MCF 10A (cell line): ENCODE measurements around the gene VSTM1. TPM values are rescaled to one million over a fixed set of nuclear protein-coding genes. Genes with fewer than 3 reads are reported as not detected.

ENCODE experiments used
- Bru-seq: library from RNA; stranded (reverse); fragments of 400-500 nt; gene quantifications from one replicate; lab custom pipeline; 2021; lab: Mats Ljungman, UMichigan
- BruChase-seq, 2 experiments: library from RNA; stranded (reverse); fragments of 400-500 nt; gene quantifications; one replicate each; lab custom pipeline; 2021; lab: Mats Ljungman, UMichigan
- BruUV-seq: library from RNA; stranded (reverse); fragments of 400-500 nt; replicated peaks from 2 replicates; lab custom pipeline; 2021; lab: Mats Ljungman, UMichigan
- CTCF ChIA-PET: fragments of 300-600 bp; sonication (Branson Sonifier 250); formaldehyde crosslinking; extraction: SDS; loops from one replicate; lab custom pipeline; 2021; ENCODE audit warnings: antibody characterized with exemption, inconsistent platforms; lab: Yijun Ruan, JAX
- POLR2A ChIA-PET: fragments of 300-600, 350-650 bp; sonication (Branson Sonifier 250); formaldehyde crosslinking; extraction: SDS; loops from one replicate; lab custom pipeline; 2020; ENCODE audit warnings: antibody characterized with exemption, inconsistent platforms; lab: Yijun Ruan, JAX
- DNase-seq: peaks from one replicate; pipeline ENCODE4 v3.0.0-alpha.2; 2018; ENCODE audit not compliant: unreplicated experiment
- H3K27ac Mint-ChIP-seq: one replicate; pipeline ENCODE4 v1.8.0; 2022; ENCODE audit warnings: mild to moderate bottlenecking, low read depth, mixed read lengths; ENCODE audit not compliant: unreplicated experiment
- H3K27me3 Mint-ChIP-seq: one replicate; pipeline ENCODE4 v1.8.0; 2022; ENCODE audit warnings: mixed read lengths; ENCODE audit not compliant: insufficient read depth, unreplicated experiment
- H3K36me3 Mint-ChIP-seq: one replicate; pipeline ENCODE4 v1.8.0; 2022; ENCODE audit warnings: mild to moderate bottlenecking, moderate library complexity, mixed read lengths; ENCODE audit not compliant: insufficient read depth, unreplicated experiment
- H3K4me1 Mint-ChIP-seq: one replicate; pipeline ENCODE4 v1.8.0; 2022; ENCODE audit warnings: mixed read lengths; ENCODE audit not compliant: insufficient read depth, unreplicated experiment
- H3K4me3 Mint-ChIP-seq: one replicate; pipeline ENCODE4 v1.8.0; 2022; ENCODE audit warnings: mild to moderate bottlenecking, moderate library complexity, mixed read lengths; ENCODE audit not compliant: unreplicated experiment
- H3K9me3 Mint-ChIP-seq: one replicate; pipeline ENCODE4 v1.8.0; 2022; ENCODE audit warnings: mixed read lengths; ENCODE audit not compliant: unreplicated experiment
- CTCF ChIP-seq: fragments of 200-600 bp; IDR thresholded peaks from one replicate; pipeline ENCODE4 v1.8.0; 2022; ENCODE audit warnings: antibody characterized with exemption, mild to moderate bottlenecking; ENCODE audit not compliant: unreplicated experiment
- intact Hi-C: fragments of 100-400 bp; cut with micrococcal nuclease; formaldehyde crosslinking; loops from 2 replicates; pipeline ENCODE4 v1.14.1; 2022
- long read RNA-seq: library from polyadenylated mRNA; stranded (forward); transcript quantifications from one replicate; pipeline ENCODE4 v2.0.0, GENCODE V29; 2022
- total RNA-seq: library from RNA; stranded (reverse); gene quantifications from 2 replicates; pipeline ENCODE4 v1.2.3, GENCODE V29; 2022

The VSTM1 gene
- total RNA-seq (not detected in 2 replicates), Bru-seq, nascent RNA (not detected), BruChase-seq, experiment 1, labeled RNA remaining after a 6-hour chase (not detected), BruChase-seq, experiment 2, labeled RNA remaining after a 2-hour chase (not detected)
- long read RNA-seq, result 0 reads

GRCh38 chr19:54063350-54064116 is at the start of gene VSTM1:
VSTM1 (minus strand) TSS chr19:54063897; CDS start chr19:54063777, 120 bp downstream.
- Mint-ChIP-seq H3K36me3 (no peaks in the 10 kb centered on the region), H3K4me3 (no peak within 1 kb of the TSS)
- CTCF ChIA-PET, result no interaction called here

GRCh38 chr19:54109651-54110050 is 46.0 kb upstream of the VSTM1 start:
- intact Hi-C loops, result loop anchor here (10.0 kb wide), 1 partner anchor 245 kb away; the partner anchor contains the start of gene MYADM
- ChIA-PET CTCF (interaction anchor here (0.5 to 0.9 kb wide), 2 partner anchors 219 to 1294 kb away, joined by 3 to 4 read pairs; no protein-coding TSS in a partner anchor), POLR2A (no interaction called here)
- H3K9me3 Mint-ChIP-seq, result no peaks in the 10 kb centered on the region
- peaks cover 11% of the 10 kb centered on the region for H3K4me1 Mint-ChIP-seq
- no peak overlapping the region for H3K27ac Mint-ChIP-seq
- no peak overlapping the region for H3K4me3 Mint-ChIP-seq
- H3K27me3 Mint-ChIP-seq, result no peaks in the 10 kb centered on the region
- no peak for TF ChIP-seq CTCF
- H3K36me3 Mint-ChIP-seq, result peaks cover 68% of the 10 kb centered on the region
- no peak for DNase-seq
- BruUV-seq, result no TSS peak

More at GRCh38 chr19:54063350-54064116, at the start of gene VSTM1:
- Mint-ChIP-seq H3K9me3 (peaks cover 16% of the 10 kb centered on the region), H3K4me1 (no peaks in the 10 kb centered on the region), H3K27ac (no peak within 1 kb of the TSS), H3K27me3 (no peaks in the 10 kb centered on the region)
- DNase-seq, result no peak
- no peak for TF ChIP-seq CTCF
- intact Hi-C loops, result no loop called here
- no TSS peak for BruUV-seq
- POLR2A ChIA-PET, result no interaction called here

- Mint-ChIP-seq H3K4me1 (peaks cover 11% of the 10 kb centered on the region), H3K36me3 (peaks cover 71% of the 10 kb centered on the region), H3K27ac (no peak overlapping the region), H3K27me3 (no peaks in the 10 kb centered on the region), H3K9me3 (no peaks in the 10 kb centered on the region), H3K4me3 (no peak overlapping the region)
- TF ChIP-seq CTCF, result no peak
- ChIA-PET POLR2A (no interaction called here), CTCF (interaction anchor here (0.9 kb wide), 1 partner anchor 81 kb away, joined by 3 read pairs; the partner anchor contains the start of gene MBOAT7)
- intact Hi-C loops, result loop anchor here (10.0 kb wide), 1 partner anchor 244 kb away; the partner anchor contains the start of gene MYADM
- BruUV-seq, result no TSS peak
- no peak for DNase-seq
Observed at GRCh38 chr19:54108496-54108895, 44.8 kb upstream of the VSTM1 start.

GRCh38 chr19:54107876-54108490 is 44.3 kb upstream of the VSTM1 start:
- intact Hi-C loops, result loop anchor here (10.0 kb wide), 1 partner anchor 243 kb away; the partner anchor contains the start of gene MYADM
- DNase-seq, result no peak
- no peaks in the 10 kb centered on the region for H3K27me3 Mint-ChIP-seq
- peaks cover 71% of the 10 kb centered on the region for H3K36me3 Mint-ChIP-seq
- no peaks in the 10 kb centered on the region for H3K9me3 Mint-ChIP-seq
- H3K4me1 Mint-ChIP-seq, result peaks cover 11% of the 10 kb centered on the region
- no peak overlapping the region for H3K27ac Mint-ChIP-seq
- ChIA-PET CTCF (interaction anchor here (0.5 to 0.9 kb wide), 3 partner anchors 17 to 1525 kb away, joined by 3 to 5 read pairs (median 5); partner anchors contain the start of gene MBOAT7), POLR2A (no interaction called here)
- no peak for TF ChIP-seq CTCF
- BruUV-seq, result no TSS peak
- H3K4me3 Mint-ChIP-seq, result no peak overlapping the region
